ENCODE measurements around the gene MAP3K5. TPM values are rescaled to one million over a fixed set of nuclear protein-coding genes. Genes with fewer than 3 reads are reported as not detected.

Gene MAP3K5
- total RNA-seq, 1 donor from 2014 or later: 24.4 TPM

DNA sequence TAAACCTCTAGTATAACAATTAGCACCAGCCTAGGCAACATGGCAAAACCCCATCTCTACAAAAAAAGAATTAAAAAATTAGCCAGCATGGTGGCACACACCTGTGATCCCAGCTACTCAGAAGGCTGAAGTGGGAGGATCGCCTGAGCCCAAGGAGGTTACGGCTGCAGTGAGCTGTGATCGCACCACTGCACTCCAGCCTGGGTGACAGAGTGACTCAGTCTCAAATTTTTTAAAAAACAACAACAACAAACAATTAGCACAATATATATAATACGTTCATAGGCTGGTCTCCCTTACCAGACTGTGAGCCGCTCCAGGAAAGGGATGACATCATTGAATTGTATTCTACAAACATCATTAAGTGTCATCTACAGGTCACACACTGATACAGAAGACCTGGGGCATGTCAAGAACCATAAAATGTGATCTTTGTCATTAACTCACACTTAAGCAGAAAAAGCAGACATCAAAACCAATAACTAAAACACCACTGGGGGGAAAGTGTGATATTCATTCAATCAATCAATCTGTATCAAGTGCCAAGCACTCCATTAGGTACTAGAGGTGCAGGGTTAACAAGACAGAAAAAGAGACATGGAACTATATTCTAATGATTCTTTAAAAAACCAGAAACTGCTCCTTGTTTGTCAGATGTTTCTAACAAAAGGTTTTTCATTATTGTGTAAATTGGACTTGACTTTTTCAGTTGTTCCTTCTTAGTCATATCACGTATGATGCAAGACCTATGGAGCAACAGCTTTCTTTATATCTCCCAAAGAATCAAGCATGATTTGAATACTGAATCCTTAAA is 17.8 kb downstream of the MAP3K5 start:
- no peaks in the 10 kb centered on the region for H3K27me3 Mint-ChIP-seq
- ATAC-seq (ENCODE audit: low read depth): no peak
- no peak for DNase-seq
- POLR2A ChIA-PET: interaction anchor here (1.0 to 2.0 kb wide), 2 partner anchors 8 to 17 kb away, joined by 3 to 6 read pairs; partner anchors contain the start of gene MAP3K5
- peaks cover 12% of the 10 kb centered on the region for H3K36me3 Mint-ChIP-seq (ENCODE audit: low read depth)
- CTCF ChIA-PET: interaction anchor here (1.1 to 4.0 kb wide), 2 partner anchors 11 to 18 kb away, joined by 3 to 26 read pairs; partner anchors contain the start of gene MAP3K5
- TF ChIP-seq, protein P1, sequence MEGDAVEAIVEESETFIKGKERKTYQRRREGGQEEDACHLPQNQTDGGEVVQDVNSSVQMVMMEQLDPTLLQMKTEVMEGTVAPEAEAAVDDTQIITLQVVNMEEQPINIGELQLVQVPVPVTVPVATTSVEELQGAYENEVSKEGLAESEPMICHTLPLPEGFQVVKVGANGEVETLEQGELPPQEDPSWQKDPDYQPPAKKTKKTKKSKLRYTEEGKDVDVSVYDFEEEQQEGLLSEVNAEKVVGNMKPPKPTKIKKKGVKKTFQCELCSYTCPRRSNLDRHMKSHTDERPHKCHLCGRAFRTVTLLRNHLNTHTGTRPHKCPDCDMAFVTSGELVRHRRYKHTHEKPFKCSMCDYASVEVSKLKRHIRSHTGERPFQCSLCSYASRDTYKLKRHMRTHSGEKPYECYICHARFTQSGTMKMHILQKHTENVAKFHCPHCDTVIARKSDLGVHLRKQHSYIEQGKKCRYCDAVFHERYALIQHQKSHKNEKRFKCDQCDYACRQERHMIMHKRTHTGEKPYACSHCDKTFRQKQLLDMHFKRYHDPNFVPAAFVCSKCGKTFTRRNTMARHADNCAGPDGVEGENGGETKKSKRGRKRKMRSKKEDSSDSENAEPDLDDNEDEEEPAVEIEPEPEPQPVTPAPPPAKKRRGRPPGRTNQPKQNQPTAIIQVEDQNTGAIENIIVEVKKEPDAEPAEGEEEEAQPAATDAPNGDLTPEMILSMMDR (IDR thresholded peaks at IDR 0.05): no peak
- peaks cover 59% of the 10 kb centered on the region for H3K4me1 Mint-ChIP-seq
- no peak overlapping the region for H3K4me3 Mint-ChIP-seq
- intact Hi-C loops (cut with micrococcal nuclease): no loop called here
- peak overlapping the region; percentile 60 for H3K27ac Mint-ChIP-seq
- no peaks in the 10 kb centered on the region for H3K9me3 Mint-ChIP-seq

DNA sequence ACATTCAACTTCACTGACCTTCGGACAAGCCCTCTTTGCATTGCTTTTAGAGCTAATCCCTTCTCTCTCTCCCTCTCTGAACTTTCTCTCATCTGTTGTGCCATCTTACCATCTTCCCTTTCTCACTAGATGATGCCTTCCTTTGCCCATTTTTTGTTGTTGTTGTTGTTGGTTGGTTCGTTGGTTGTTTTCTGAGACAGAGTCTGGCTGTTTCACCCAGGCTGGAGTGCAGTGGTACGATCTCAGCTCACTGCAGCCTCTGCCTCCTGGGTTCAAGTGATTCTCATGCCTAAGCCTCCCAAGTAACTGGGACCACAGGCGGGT is 18.8 kb downstream of the MAP3K5 start:
- Mint-ChIP-seq H3K4me1 (peaks cover 68% of the 10 kb centered on the region), H3K4me3 (peak overlapping the region; percentile 45), H3K36me3 (ENCODE audit: low read depth) (peaks cover 12% of the 10 kb centered on the region), H3K27me3 (no peaks in the 10 kb centered on the region), H3K27ac (peak overlapping the region; percentile 76), H3K9me3 (no peaks in the 10 kb centered on the region)
- intact Hi-C loops (cut with micrococcal nuclease): no loop called here
- ChIA-PET POLR2A (interaction anchor here (1.0 to 2.0 kb wide), 3 partner anchors 9 to 18 kb away, joined by 3 to 7 read pairs (median 6); partner anchors contain the start of gene MAP3K5), CTCF (interaction anchor here (4.0 kb wide), 1 partner anchor 19 kb away, joined by 26 read pairs; the partner anchor contains the start of gene MAP3K5)
- TF ChIP-seq, protein P1 (IDR thresholded peaks at IDR 0.05): no peak
- no peak for DNase-seq
- no peak for ATAC-seq (ENCODE audit: low read depth)

DNA sequence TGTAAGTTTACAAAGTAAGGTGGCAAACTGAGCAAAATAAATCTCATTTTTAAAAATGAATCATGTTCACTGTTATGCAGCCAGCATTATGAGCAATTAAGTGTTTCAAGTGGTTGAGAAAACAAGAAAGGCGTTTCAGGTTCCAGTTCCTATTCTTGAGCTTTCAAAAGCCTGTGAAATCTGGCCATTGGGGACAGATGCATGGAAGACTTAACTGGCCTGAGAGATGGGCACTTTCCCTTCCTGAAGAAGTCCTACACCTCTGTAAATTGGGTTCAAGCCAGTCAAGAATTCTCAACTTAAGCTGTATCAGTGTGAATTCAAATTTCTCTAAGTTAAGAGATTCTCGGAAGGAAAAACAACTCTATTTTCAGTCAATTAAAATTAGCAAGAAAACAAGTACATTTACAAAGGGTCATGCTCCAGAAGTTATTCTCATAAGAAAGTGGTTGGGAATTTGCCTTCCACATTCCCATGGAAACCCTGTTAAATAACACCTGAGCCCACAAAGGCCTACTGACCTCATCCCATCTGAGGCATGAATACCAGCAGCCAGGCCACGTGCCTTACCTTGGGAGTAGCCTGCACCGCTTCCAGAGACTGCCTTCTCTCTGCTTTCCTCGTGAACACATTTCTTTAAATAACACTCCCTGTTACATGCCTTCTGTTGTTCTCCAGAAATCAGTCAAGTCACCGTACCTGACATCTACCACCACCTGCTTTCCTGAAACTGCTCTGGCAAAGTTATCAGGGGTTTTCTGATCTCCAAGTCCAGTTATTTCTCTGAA is 19.4 kb downstream of the MAP3K5 start:
- TF ChIP-seq, protein P1 (IDR thresholded peaks at IDR 0.05): no peak
- H3K9me3 Mint-ChIP-seq: no peaks in the 10 kb centered on the region
- intact Hi-C loops (cut with micrococcal nuclease): no loop called here
- H3K27ac Mint-ChIP-seq: peak overlapping the region; percentile 76
- DNase-seq: no peak
- H3K4me1 Mint-ChIP-seq: peaks cover 73% of the 10 kb centered on the region
- ChIA-PET POLR2A (interaction anchor here (1.0 to 2.0 kb wide), 5 partner anchors 9 to 19 kb away, joined by 3 to 7 read pairs (median 4); partner anchors contain the start of gene MAP3K5), CTCF (interaction anchor here (4.0 kb wide), 1 partner anchor 19 kb away, joined by 26 read pairs; the partner anchor contains the start of gene MAP3K5)
- ATAC-seq (ENCODE audit: low read depth): peak; percentile 65
- H3K4me3 Mint-ChIP-seq: peak overlapping the region; percentile 45
- H3K27me3 Mint-ChIP-seq: no peaks in the 10 kb centered on the region
- peaks cover 12% of the 10 kb centered on the region for H3K36me3 Mint-ChIP-seq (ENCODE audit: low read depth)

DNA sequence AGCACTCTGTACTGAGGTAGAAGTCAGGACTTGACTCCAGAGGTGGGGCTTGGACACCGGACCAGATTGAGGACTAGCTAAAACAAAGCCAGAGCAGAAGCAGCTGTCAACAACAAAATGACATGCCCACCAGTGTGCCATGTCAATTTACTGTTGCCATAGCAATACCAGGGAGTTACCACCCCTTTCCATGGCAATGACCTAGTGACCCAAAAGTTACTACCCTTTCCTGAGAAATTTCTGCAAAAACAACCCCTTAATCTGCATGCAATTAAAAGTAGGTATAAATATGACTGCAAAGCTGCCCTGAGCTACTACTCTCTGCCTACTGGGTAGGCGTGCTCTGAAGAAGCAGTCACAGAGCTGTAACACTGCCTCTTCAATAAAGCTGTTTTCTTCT is 21.0 kb downstream of the MAP3K5 start:
- TF ChIP-seq, protein P1 (IDR thresholded peaks at IDR 0.05): no peak
- intact Hi-C loops (cut with micrococcal nuclease): no loop called here
- Mint-ChIP-seq H3K9me3 (no peaks in the 10 kb centered on the region), H3K27me3 (no peaks in the 10 kb centered on the region), H3K4me3 (no peak overlapping the region), H3K4me1 (peaks cover 82% of the 10 kb centered on the region), H3K36me3 (ENCODE audit: low read depth) (peaks cover 9% of the 10 kb centered on the region), H3K27ac (no peak overlapping the region)
- ChIA-PET POLR2A (interaction anchor here (1.3 kb wide), 1 partner anchor 21 kb away, joined by 3 read pairs; the partner anchor contains the start of gene MAP3K5), CTCF (interaction anchor here (4.0 kb wide), 1 partner anchor 21 kb away, joined by 26 read pairs; the partner anchor contains the start of gene MAP3K5)
- ATAC-seq (ENCODE audit: low read depth) (no peak), DNase-seq (no peak)
